ENCODE data around the gene KAT2A.

Gene KAT2A

DNA sequence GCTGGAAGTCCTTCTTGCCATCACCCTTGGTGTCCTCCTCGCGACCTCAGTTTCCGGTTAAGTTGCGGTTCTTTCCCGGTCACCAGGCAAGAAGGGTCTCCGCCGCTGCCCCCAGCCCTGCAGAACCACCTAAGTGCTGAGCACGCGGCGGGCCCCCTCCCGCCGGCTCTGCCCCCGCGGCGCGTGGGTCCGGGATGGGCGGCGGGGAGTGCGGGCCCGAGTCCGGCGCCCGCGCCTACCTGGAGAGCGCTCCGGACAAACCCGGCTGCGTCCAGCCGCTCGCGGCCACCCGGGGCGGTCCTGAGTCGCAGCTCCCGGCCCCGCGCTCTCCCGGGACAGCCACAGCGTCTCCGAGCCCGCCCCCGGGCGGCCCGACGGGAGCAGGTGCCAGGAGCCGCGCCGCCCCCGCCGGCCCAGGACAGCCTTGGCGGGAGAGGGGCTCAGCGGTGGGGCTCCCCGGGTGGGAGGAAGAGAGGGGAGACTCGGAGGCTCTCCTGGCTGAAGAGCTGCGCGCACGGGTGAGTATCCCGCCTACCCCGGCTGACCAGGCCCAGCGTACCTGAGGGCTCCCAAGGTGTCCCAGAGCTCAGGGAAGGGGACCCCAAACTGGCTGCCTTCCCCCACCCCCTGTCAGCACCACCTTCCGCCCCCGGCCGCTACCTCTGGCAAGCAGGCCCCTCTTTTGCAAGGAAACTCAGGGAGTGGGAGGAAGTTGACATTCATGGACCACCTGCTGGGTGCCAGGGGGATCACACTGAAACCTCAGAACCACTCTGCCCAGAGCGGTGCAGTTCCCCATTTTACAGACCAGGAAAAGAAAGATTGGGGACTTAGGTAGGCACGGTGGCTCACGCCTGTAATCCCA is 48.6 kb downstream of the KAT2A start:
- Histone ChIP-seq H3K4me3 (ENCODE audit: low read length) (no peak overlapping the region), H3K23ac (ENCODE audit: low read length) (no peak overlapping the region), H3K56ac (ENCODE audit: low read length) (peak overlapping the region; percentile 71), H3K4me1 (ENCODE audit: control insufficient read depth, low read depth, low read length) (peaks cover 2% of the 10 kb centered on the region), H3K27me3 (ENCODE audit: insufficient read depth, low read length, poor library complexity) (no peaks in the 10 kb centered on the region), H3K79me2 (ENCODE audit: control insufficient read depth, insufficient read depth, low read length) (no peaks in the 10 kb centered on the region), H2AK5ac (ENCODE audit: low read length) (no peak overlapping the region), H4K5ac (ENCODE audit: low read length) (no peak overlapping the region), H3K36me3 (ENCODE audit: control insufficient read depth, insufficient read depth, low read length) (no peaks in the 10 kb centered on the region), H3K79me1 (ENCODE audit: low read length) (no peaks in the 10 kb centered on the region), H3K27ac (ENCODE audit: low read depth, low read length) (no peak overlapping the region), H3K4ac (ENCODE audit: low read depth, low read length) (peak overlapping the region; percentile 50), H2BK120ac (ENCODE audit: low read depth, low read length) (no peak overlapping the region), H2BK5ac (ENCODE audit: low read length) (no peak overlapping the region), H4K8ac (ENCODE audit: low read depth, low read length) (no peak overlapping the region), H3K4me2 (ENCODE audit: low read length) (peak overlapping the region; percentile 30), H2BK15ac (replicated peaks; ENCODE audit: low read depth) (no peak overlapping the region), H3K18ac (ENCODE audit: low read length) (peak overlapping the region; percentile 20), H3K9ac (ENCODE audit: low read length) (peak overlapping the region; percentile 31)
- DNase-seq = no peak
- no CpG with 5 or more reads among the region's 67 CpGs for WGBS (ENCODE audit: extremely low coverage, insufficient coverage, low lambda C conversion rate)

DNA sequence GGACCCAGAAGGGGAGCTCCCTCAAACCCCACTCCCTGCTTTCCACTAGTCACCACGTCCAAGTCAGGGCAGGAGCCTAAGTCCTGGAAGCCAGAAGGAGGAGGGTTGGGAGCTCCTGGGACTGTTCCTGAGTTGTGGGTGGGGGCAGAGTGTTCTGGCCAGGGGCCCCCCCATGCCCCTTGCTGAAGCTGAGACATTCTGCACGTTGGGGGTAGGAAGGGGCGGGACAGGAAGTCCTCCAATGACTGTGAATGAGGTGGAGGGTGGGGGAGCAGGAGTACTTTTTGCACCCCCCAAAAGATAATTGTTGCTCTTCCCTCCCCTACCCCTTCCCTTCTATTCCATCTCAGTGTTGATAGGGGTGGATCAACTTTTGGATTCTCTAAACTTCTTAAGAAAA is 49.4 kb downstream of the KAT2A start:
- H2AK5ac ChIP-seq (ENCODE audit: low read length) = no peak overlapping the region
- H3K9ac ChIP-seq (ENCODE audit: low read length) = no peak overlapping the region
- H2BK5ac ChIP-seq (ENCODE audit: low read length) = no peak overlapping the region
- no peak overlapping the region for H3K4ac ChIP-seq (ENCODE audit: low read depth, low read length)
- peaks cover 2% of the 10 kb centered on the region for H3K4me1 ChIP-seq (ENCODE audit: control insufficient read depth, low read depth, low read length)
- no peak overlapping the region for H3K18ac ChIP-seq (ENCODE audit: low read length)
- WGBS (ENCODE audit: extremely low coverage, insufficient coverage, low lambda C conversion rate) = no CpG with 5 or more reads among the region's 3 CpGs
- no peak overlapping the region for H3K4me2 ChIP-seq (ENCODE audit: low read length)
- H4K8ac ChIP-seq (ENCODE audit: low read depth, low read length) = no peak overlapping the region
- no peak overlapping the region for H2BK120ac ChIP-seq (ENCODE audit: low read depth, low read length)
- H3K56ac ChIP-seq (ENCODE audit: low read length) = peak overlapping the region; percentile 26
- no peak for DNase-seq
- H3K79me2 ChIP-seq (ENCODE audit: control insufficient read depth, insufficient read depth, low read length) = no peaks in the 10 kb centered on the region
- no peak overlapping the region for H3K27ac ChIP-seq (ENCODE audit: low read depth, low read length)
- no peak overlapping the region for H4K5ac ChIP-seq (ENCODE audit: low read length)
- no peak overlapping the region for H2BK15ac ChIP-seq (replicated peaks; ENCODE audit: low read depth)
- H3K4me3 ChIP-seq (ENCODE audit: low read length) = no peak overlapping the region
- H3K36me3 ChIP-seq (ENCODE audit: control insufficient read depth, insufficient read depth, low read length) = no peaks in the 10 kb centered on the region
- H3K27me3 ChIP-seq (ENCODE audit: insufficient read depth, low read length, poor library complexity) = no peaks in the 10 kb centered on the region
- no peak overlapping the region for H3K23ac ChIP-seq (ENCODE audit: low read length)
- no peaks in the 10 kb centered on the region for H3K79me1 ChIP-seq (ENCODE audit: low read length)

DNA sequence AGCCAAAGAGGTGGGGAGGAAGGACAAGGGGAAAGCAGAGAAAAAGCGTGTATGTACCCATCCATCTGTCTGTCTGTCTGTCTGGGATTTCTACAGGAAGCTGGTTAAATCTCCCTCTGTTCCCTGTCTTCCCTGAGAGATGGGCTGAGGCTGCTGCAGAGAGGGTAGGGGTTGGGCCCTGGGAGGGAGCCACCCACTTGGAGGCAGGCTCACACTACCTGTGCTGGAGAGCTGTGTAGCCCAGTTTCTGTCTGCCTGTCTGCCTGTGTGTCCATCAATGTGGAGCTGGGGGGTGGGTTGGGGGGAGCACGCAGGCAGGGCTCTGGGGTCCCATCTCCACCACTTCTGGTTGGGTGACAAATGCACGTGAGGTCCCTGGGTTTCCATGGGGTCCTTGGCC is 52.2 kb downstream of the KAT2A start:
- Histone ChIP-seq H2AK5ac (ENCODE audit: low read length) (no peak overlapping the region), H3K36me3 (ENCODE audit: control insufficient read depth, insufficient read depth, low read length) (no peaks in the 10 kb centered on the region), H2BK15ac (replicated peaks; ENCODE audit: low read depth) (no peak overlapping the region), H4K8ac (ENCODE audit: low read depth, low read length) (no peak overlapping the region), H3K79me1 (ENCODE audit: low read length) (no peaks in the 10 kb centered on the region), H3K27me3 (ENCODE audit: insufficient read depth, low read length, poor library complexity) (no peaks in the 10 kb centered on the region), H3K79me2 (ENCODE audit: control insufficient read depth, insufficient read depth, low read length) (no peaks in the 10 kb centered on the region), H2BK5ac (ENCODE audit: low read length) (no peak overlapping the region), H3K18ac (ENCODE audit: low read length) (no peak overlapping the region), H3K56ac (ENCODE audit: low read length) (no peak overlapping the region), H3K4ac (ENCODE audit: low read depth, low read length) (no peak overlapping the region), H3K23ac (ENCODE audit: low read length) (no peak overlapping the region), H3K9ac (ENCODE audit: low read length) (no peak overlapping the region), H3K4me1 (ENCODE audit: control insufficient read depth, low read depth, low read length) (peaks cover 2% of the 10 kb centered on the region), H2BK120ac (ENCODE audit: low read depth, low read length) (no peak overlapping the region), H3K4me2 (ENCODE audit: low read length) (no peak overlapping the region), H3K4me3 (ENCODE audit: low read length) (no peak overlapping the region), H4K5ac (ENCODE audit: low read length) (no peak overlapping the region), H3K27ac (ENCODE audit: low read depth, low read length) (no peak overlapping the region)
- no CpG with 5 or more reads among the region's 3 CpGs for WGBS (ENCODE audit: extremely low coverage, insufficient coverage, low lambda C conversion rate)
- DNase-seq = no peak

DNA sequence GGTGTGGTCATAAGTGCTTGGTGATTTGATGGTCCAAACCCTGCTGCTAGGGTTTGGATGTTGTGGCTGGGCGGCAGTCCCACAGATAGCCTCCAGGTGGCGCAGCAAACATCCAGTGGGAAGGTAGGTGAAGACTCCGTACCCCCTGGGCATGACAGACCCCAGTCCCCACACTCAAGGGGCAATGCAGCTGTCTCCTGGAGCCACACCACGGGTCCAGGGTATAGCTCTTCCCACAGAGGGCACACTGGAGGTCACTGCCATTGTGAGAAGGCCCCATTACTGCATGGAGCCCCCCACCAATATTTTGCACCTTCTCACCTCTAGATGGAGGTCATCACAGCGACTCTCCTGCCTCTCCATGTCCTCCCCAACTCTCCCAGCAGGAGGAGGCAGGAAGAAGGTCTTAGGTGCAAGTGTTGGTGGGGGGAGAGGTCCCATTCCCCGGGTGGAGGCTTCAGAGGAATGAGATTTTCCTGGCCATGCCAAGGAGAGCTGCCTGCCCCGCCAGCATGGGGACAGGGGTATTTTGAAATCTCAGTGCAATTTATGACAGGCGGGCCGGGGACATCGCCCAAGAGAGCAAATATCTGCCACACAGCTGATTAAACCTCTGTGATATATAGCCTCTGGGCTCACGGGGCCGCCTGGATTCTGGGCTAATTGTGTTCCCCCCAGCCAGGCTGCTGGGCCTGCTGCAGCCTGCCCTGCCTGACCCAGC is 53.6 kb downstream of the KAT2A start:
- no peaks in the 10 kb centered on the region for H3K36me3 ChIP-seq (ENCODE audit: control insufficient read depth, insufficient read depth, low read length)
- H2BK15ac ChIP-seq (replicated peaks; ENCODE audit: low read depth) = no peak overlapping the region
- no peak overlapping the region for H2AK5ac ChIP-seq (ENCODE audit: low read length)
- no peak overlapping the region for H3K4me3 ChIP-seq (ENCODE audit: low read length)
- H3K79me1 ChIP-seq (ENCODE audit: low read length) = no peaks in the 10 kb centered on the region
- H3K4me1 ChIP-seq (ENCODE audit: control insufficient read depth, low read depth, low read length) = peaks cover 2% of the 10 kb centered on the region
- no peak overlapping the region for H4K8ac ChIP-seq (ENCODE audit: low read depth, low read length)
- H3K4ac ChIP-seq (ENCODE audit: low read depth, low read length) = no peak overlapping the region
- peak; percentile 91 for DNase-seq
- H3K27ac ChIP-seq (ENCODE audit: low read depth, low read length) = no peak overlapping the region
- no peaks in the 10 kb centered on the region for H3K79me2 ChIP-seq (ENCODE audit: control insufficient read depth, insufficient read depth, low read length)
- H2BK120ac ChIP-seq (ENCODE audit: low read depth, low read length) = no peak overlapping the region
- H3K56ac ChIP-seq (ENCODE audit: low read length) = no peak overlapping the region
- H2BK5ac ChIP-seq (ENCODE audit: low read length) = no peak overlapping the region
- no CpG with 5 or more reads among the region's 12 CpGs for WGBS (ENCODE audit: extremely low coverage, insufficient coverage, low lambda C conversion rate)
- no peak overlapping the region for H3K9ac ChIP-seq (ENCODE audit: low read length)
- no peak overlapping the region for H3K4me2 ChIP-seq (ENCODE audit: low read length)
- no peak overlapping the region for H3K18ac ChIP-seq (ENCODE audit: low read length)
- no peak overlapping the region for H3K23ac ChIP-seq (ENCODE audit: low read length)
- no peaks in the 10 kb centered on the region for H3K27me3 ChIP-seq (ENCODE audit: insufficient read depth, low read length, poor library complexity)
- no peak overlapping the region for H4K5ac ChIP-seq (ENCODE audit: low read length)

DNA sequence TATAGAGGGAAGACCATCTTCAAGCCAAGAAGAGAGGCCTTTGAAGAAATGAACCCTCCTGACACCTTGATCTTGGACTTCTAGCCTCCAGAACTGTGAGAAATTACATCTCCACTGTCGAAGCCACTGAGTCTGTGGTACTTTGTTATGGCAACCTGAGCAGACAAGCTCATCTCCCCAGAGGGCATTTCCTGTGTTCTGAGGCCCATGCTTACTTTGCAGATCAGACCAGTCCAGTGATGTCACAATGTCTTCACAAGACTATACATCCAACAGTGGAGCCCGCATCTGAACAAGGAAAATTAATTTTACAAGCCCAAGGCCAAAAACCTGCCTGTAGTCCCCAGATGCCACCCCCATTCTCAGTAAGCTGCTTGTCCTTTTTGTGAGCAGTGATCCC is 56.0 kb downstream of the KAT2A start:
- Histone ChIP-seq H3K4ac (ENCODE audit: low read depth, low read length) (no peak overlapping the region), H3K4me3 (ENCODE audit: low read length) (no peak overlapping the region), H2AK5ac (ENCODE audit: low read length) (no peak overlapping the region), H2BK5ac (ENCODE audit: low read length) (no peak overlapping the region), H3K4me1 (ENCODE audit: control insufficient read depth, low read depth, low read length) (no peaks in the 10 kb centered on the region), H3K27ac (ENCODE audit: low read depth, low read length) (no peak overlapping the region), H2BK15ac (replicated peaks; ENCODE audit: low read depth) (no peak overlapping the region), H2BK120ac (ENCODE audit: low read depth, low read length) (no peak overlapping the region), H3K56ac (ENCODE audit: low read length) (no peak overlapping the region), H3K23ac (ENCODE audit: low read length) (no peak overlapping the region), H3K9ac (ENCODE audit: low read length) (no peak overlapping the region), H3K18ac (ENCODE audit: low read length) (no peak overlapping the region), H3K4me2 (ENCODE audit: low read length) (no peak overlapping the region), H4K8ac (ENCODE audit: low read depth, low read length) (no peak overlapping the region), H4K5ac (ENCODE audit: low read length) (no peak overlapping the region), H3K79me2 (ENCODE audit: control insufficient read depth, insufficient read depth, low read length) (no peaks in the 10 kb centered on the region), H3K36me3 (ENCODE audit: control insufficient read depth, insufficient read depth, low read length) (no peaks in the 10 kb centered on the region), H3K79me1 (ENCODE audit: low read length) (no peaks in the 10 kb centered on the region), H3K27me3 (ENCODE audit: insufficient read depth, low read length, poor library complexity) (no peaks in the 10 kb centered on the region)
- DNase-seq = no peak
- no CpG with 5 or more reads among the region's 2 CpGs for WGBS (ENCODE audit: extremely low coverage, insufficient coverage, low lambda C conversion rate)
